HEK293T (cell line): ENCODE measurements around the gene IDH3A.
A peak's percentile ranks its signal among the peaks of the same experiment; 100 is the strongest.

Experiments
- CTCF ChIA-PET: fragments of 350-600 bp; formaldehyde crosslinking; extraction: SDS; loops from one replicate; lab custom pipeline; 2021; ENCODE audit warnings: antibody characterized with exemption, inconsistent platforms; lab: Yijun Ruan, JAX
- POLR2A ChIA-PET: fragments of 350-600 bp; formaldehyde crosslinking; extraction: SDS; loops from one replicate; lab custom pipeline; 2020; ENCODE audit warnings: antibody characterized with exemption, inconsistent platforms; lab: Yijun Ruan, JAX
- DNase-seq: peaks from one replicate; pipeline ENCODE4 v3.0.0; 2012; ENCODE audit warnings: mixed read lengths; ENCODE audit errors: extremely low spot score
- ARNT ChIP-seq: fragments of 450-650 bp; IDR thresholded peaks from 2 replicates; pipeline ENCODE4 v1.6.1; 2017; ENCODE audit warnings: mild to moderate bottlenecking
- BHLHE40 ChIP-seq: fragments of 450-650 bp; IDR thresholded peaks from 2 replicates; pipeline ENCODE4 v1.6.1; 2016; ENCODE audit warnings: mild to moderate bottlenecking, moderate library complexity, borderline replicate concordance
- CTBP1 ChIP-seq: fragments of 450-650 bp; IDR thresholded peaks from 2 replicates; pipeline ENCODE4 v1.6.1; 2016; ENCODE audit warnings: borderline replicate concordance
- ELF4 ChIP-seq: fragments of 450-650 bp; IDR thresholded peaks from 2 replicates; pipeline ENCODE4 v1.6.1; 2017; ENCODE audit warnings: antibody characterized with exemption
- FOXA1 ChIP-seq: fragments of 450-650 bp; IDR thresholded peaks from 2 replicates; pipeline ENCODE4 v1.6.1; 2016; ENCODE audit warnings: mild to moderate bottlenecking
- FOXK2 ChIP-seq: fragments of 450-650 bp; IDR thresholded peaks from 2 replicates; pipeline ENCODE4 v1.6.1; 2016; ENCODE audit warnings: mild to moderate bottlenecking
- FOXM1 ChIP-seq: fragments of 450-650 bp; IDR thresholded peaks from 2 replicates; pipeline ENCODE4 v1.6.1; 2017; ENCODE audit warnings: mild to moderate bottlenecking, borderline replicate concordance
- HDGF ChIP-seq: fragments of 450-650 bp; IDR thresholded peaks from 2 replicates; pipeline ENCODE4 v1.6.1; 2017; ENCODE audit warnings: antibody characterized with exemption, borderline replicate concordance
- L3MBTL2 ChIP-seq: fragments of 450-650 bp; conservative IDR thresholded peaks from 2 replicates; pipeline ENCODE4 v1.6.1; 2016; ENCODE audit warnings: mild to moderate bottlenecking
- LEF1 ChIP-seq: fragments of 450-650 bp; IDR thresholded peaks from 2 replicates; pipeline ENCODE4 v1.6.1; 2017; ENCODE audit warnings: mild to moderate bottlenecking, borderline replicate concordance
- NFRKB ChIP-seq: fragments of 450-650 bp; IDR thresholded peaks from 2 replicates; pipeline ENCODE4 v1.6.1; 2016; ENCODE audit warnings: mild to moderate bottlenecking, moderate library complexity
- PKNOX1 ChIP-seq: fragments of 450-650 bp; IDR thresholded peaks from 2 replicates; pipeline ENCODE4 v1.6.1; 2016
- SP1 ChIP-seq: fragments of 450-650 bp; IDR thresholded peaks from 2 replicates; pipeline ENCODE4 v1.6.1; 2017
- SUZ12 ChIP-seq: fragments of 450-650 bp; IDR thresholded peaks from 2 replicates; pipeline ENCODE4 v1.6.1; 2016; ENCODE audit warnings: mild to moderate bottlenecking
- TARDBP ChIP-seq: fragments of 450-650 bp; IDR thresholded peaks from 2 replicates; pipeline ENCODE4 v1.6.1; 2016
- ZNF384 ChIP-seq: fragments of 450-650 bp; IDR thresholded peaks from 2 replicates; pipeline ENCODE4 v1.6.1; 2016

Gene IDH3A

GRCh38 chr15:78208341-78208844, 59.2 kb downstream of the IDH3A start:
- ChIA-PET CTCF (no interaction called here), POLR2A (no interaction called here)
- no peak for TF ChIP-seq ZNF384
- no peak for TF ChIP-seq CTBP1
- no peak for TF ChIP-seq NFRKB
- no peak for TF ChIP-seq SP1
- no peak for TF ChIP-seq TARDBP
- TF ChIP-seq L3MBTL2: no peak
- no peak for TF ChIP-seq HDGF
- no peak for TF ChIP-seq PKNOX1
- no peak for TF ChIP-seq FOXA1
- no peak for TF ChIP-seq BHLHE40

DNA sequence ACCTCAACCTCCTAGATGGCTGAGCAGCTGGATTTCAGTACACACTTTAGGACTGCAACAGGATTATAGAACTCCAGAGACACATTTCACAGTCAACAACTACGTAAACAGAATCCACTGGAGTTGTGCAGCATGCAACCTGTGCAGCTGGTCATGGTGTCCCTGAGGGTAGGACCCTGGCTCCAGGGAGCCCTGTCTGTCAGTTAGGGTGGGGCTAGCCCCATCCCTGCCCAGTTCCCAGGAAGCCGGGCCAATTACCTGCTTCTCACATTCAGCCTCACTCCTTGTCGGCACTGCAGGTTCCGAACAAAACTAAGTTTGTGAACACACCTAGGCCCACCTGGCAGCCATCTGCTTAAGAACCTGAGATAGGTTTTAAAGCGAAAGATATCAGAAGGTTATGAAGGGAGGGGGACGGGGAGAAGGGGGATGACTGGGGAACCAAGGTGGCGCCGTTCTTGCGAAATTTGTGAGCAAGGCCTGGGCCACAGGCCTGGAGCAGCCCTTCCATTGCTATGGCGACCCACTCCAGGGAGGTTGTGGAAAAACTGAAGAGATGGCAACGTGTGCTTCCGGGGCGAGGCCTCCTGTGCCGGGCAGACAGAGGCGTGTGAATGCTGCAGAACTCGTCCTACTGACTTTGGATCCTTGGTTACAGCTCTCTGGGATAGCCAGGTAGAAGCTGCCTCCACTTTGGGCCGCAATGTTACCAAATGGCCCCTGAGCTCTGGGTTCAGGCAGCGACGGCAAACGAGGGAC, 59.9 kb downstream of the IDH3A start:
- no peak for DNase-seq
- ChIA-PET CTCF (interaction anchor here (1.2 kb wide), 1 partner anchor 31 kb away, joined by 3 read pairs; no protein-coding TSS in a partner anchor), POLR2A (no interaction called here)
- TF ChIP-seq NFRKB: no peak
- no peak for TF ChIP-seq TARDBP
- no peak for TF ChIP-seq CTBP1

More at GRCh38 chr15:78208341-78208844, 59.2 kb downstream of the IDH3A start:
- no peak for DNase-seq

GRCh38 chr15:78209646-78210348, 60.6 kb downstream of the IDH3A start:
- DNase-seq: no peak
- ChIA-PET CTCF (interaction anchor here (1.2 kb wide), 1 partner anchor 32 kb away, joined by 3 read pairs; no protein-coding TSS in a partner anchor), POLR2A (no interaction called here)
- TF ChIP-seq SP1 (no peak), SUZ12 (no peak), FOXM1 (no peak), TARDBP (no peak), NFRKB (no peak), ELF4 (no peak), FOXK2 (no peak), ZNF384 (no peak), PKNOX1 (no peak), BHLHE40 (no peak)

GRCh38 chr15:78210349-78210717, 61.2 kb downstream of the IDH3A start:
- no peak for DNase-seq
- TF ChIP-seq ELF4 (no peak), L3MBTL2 (no peak), NFRKB (no peak), ZNF384 (no peak), LEF1 (no peak), FOXA1 (no peak), TARDBP (no peak), SP1 (no peak), SUZ12 (no peak), BHLHE40 (no peak), PKNOX1 (no peak), CTBP1 (no peak), HDGF (no peak), FOXM1 (no peak), FOXK2 (no peak), ARNT (no peak)
- ChIA-PET POLR2A (no interaction called here), CTCF (no interaction called here)

GRCh38 chr15:78211189-78211921, 62.2 kb downstream of the IDH3A start:
- POLR2A ChIA-PET: interaction anchor here (1.4 to 1.6 kb wide), 2 partner anchors 13 to 88 kb away, joined by 3 to 4 read pairs; partner anchors contain the start of gene SKIC8
- DNase-seq: no peak
- TF ChIP-seq PKNOX1 (peak; percentile 42; the same call in 1 of the 2 replicates), FOXM1 (no peak)
- CTCF ChIA-PET: interaction anchor here (0.8 to 1.5 kb wide), 3 partner anchors 16 to 31 kb away, joined by 3 to 14 read pairs (median 3); no protein-coding TSS in a partner anchor
